ENCODE data around the gene BLOC1S5.

DNA sequence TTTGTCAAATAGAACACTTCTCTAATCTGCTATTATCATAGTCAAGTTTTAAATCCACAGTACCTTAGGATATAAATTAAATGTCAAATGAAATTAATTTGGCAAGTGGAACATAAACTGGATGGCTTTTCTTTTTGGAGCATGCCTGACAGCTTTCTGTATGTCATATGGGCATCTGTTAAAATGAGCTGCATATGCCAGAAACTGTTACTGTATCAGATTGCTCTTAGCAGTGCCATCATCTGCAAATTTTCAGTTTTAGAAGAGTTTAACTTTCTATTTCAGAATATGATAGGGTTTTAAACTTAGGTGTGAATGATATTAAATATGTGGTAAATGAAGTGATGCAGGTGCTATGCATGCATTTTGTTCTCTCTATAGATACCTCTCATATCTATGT lies 41.6 kb upstream of the BLOC1S5 start:
- TF ChIP-seq, protein P1, sequence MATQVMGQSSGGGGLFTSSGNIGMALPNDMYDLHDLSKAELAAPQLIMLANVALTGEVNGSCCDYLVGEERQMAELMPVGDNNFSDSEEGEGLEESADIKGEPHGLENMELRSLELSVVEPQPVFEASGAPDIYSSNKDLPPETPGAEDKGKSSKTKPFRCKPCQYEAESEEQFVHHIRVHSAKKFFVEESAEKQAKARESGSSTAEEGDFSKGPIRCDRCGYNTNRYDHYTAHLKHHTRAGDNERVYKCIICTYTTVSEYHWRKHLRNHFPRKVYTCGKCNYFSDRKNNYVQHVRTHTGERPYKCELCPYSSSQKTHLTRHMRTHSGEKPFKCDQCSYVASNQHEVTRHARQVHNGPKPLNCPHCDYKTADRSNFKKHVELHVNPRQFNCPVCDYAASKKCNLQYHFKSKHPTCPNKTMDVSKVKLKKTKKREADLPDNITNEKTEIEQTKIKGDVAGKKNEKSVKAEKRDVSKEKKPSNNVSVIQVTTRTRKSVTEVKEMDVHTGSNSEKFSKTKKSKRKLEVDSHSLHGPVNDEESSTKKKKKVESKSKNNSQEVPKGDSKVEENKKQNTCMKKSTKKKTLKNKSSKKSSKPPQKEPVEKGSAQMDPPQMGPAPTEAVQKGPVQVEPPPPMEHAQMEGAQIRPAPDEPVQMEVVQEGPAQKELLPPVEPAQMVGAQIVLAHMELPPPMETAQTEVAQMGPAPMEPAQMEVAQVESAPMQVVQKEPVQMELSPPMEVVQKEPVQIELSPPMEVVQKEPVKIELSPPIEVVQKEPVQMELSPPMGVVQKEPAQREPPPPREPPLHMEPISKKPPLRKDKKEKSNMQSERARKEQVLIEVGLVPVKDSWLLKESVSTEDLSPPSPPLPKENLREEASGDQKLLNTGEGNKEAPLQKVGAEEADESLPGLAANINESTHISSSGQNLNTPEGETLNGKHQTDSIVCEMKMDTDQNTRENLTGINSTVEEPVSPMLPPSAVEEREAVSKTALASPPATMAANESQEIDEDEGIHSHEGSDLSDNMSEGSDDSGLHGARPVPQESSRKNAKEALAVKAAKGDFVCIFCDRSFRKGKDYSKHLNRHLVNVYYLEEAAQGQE (IDR thresholded peaks at IDR 0.05; ENCODE audit: insufficient read depth in 1 of 2, low read depth in 2 of 2, low read length in 2 of 2): no peak
- no peak for TF ChIP-seq TAF1 (IDR thresholded peaks at IDR 0.05; ENCODE audit: borderline replicate concordance, insufficient read depth, low read length)
- TF ChIP-seq SIN3A (IDR thresholded peaks at IDR 0.05; ENCODE audit: borderline replicate concordance, insufficient read depth, low read length): no peak
- no peak for TF ChIP-seq FOXP2 (optimal IDR thresholded peaks at IDR 0.05; ENCODE audit: borderline replicate concordance, extremely low read depth, extremely low read length, insufficient read depth)

Measured in PFSK-1 (cell line).